ENCODE data around the gene OR4B1. TPM values are rescaled to one million over a fixed set of nuclear protein-coding genes. Genes with fewer than 3 reads are reported as not detected.

The OR4B1 gene
- total and polyA plus RNA-seq, 2 of the 8 experiments (the other 6 are each of a cell fraction or from before 2014, with no cell fraction given) = not detected

DNA sequence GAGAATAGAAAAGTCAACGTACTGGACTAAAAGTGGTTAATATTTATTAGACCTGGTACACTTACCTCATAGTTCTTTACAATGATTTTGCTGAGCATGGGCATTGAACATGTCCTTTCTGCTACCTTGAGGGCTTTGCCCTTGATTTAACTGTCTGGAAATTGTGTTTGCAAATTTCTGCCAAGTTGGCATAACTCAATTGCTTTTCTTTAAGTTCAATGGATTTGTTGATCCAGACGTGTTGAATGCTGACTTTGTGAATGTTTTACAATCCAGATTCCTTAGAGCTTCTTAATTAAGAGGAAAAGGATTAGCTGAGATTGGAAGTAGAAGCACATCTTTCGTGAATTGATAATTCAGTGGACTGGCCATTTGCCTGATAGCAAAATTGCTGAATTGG lies 21.1 kb downstream of the OR4B1 start:
- Histone ChIP-seq H2BK15ac (ENCODE audit: low read length) (no peak overlapping the region), H3K56ac (replicated peaks; ENCODE audit: insufficient read length, low read depth, low read length) (no peak overlapping the region), H3K9me3 (ENCODE audit: insufficient read depth in 2 of 2, low read depth in 1 of 2, low read length in 1 of 2) (peaks cover 46 to 55% of the 10 kb centered on the region in 2 experiments), H3K79me1 (ENCODE audit: low read depth, low read length) (no peaks in the 10 kb centered on the region), H3K14ac (ENCODE audit: insufficient read length) (no peak overlapping the region), H3K4me2 (ENCODE audit: insufficient read depth in 1 of 2, low read depth in 2 of 2, low read length in 2 of 2) (no peak overlapping the region), H3K36me3 (ENCODE audit: control insufficient read depth in 2 of 4, insufficient read depth in 4 of 4, low read length in 3 of 4) (peaks cover 0 to 2% (median 0%) of the 10 kb centered on the region in 4 experiments; a peak in 2 of 8 replicates), H4K5ac (ENCODE audit: insufficient read length, low read depth, low read length) (no peak overlapping the region), H3K23ac (ENCODE audit: insufficient read length) (no peak overlapping the region), H2BK120ac (replicated peaks; ENCODE audit: low read depth, low read length) (no peak overlapping the region), H4K8ac (ENCODE audit: extremely low read depth, insufficient read depth, low read length) (no peak overlapping the region), H3K18ac (ENCODE audit: extremely low read depth, low read length) (no peak overlapping the region), H3K4me1 (replicated peaks in 1 of 4; ENCODE audit: control insufficient read depth in 3 of 4, insufficient read depth in 4 of 4, low read length in 3 of 4) (no peaks in the 10 kb centered on the region), H3K9ac (replicated peaks in 1 of 4; ENCODE audit: extremely low read depth in 1 of 4, low read depth in 3 of 4, low read length in 3 of 4) (no peak overlapping the region), H3K79me2 (ENCODE audit: control insufficient read depth in 1 of 2, insufficient read depth in 2 of 2, low read length in 2 of 2) (no peaks in the 10 kb centered on the region), H4K91ac (replicated peaks; ENCODE audit: insufficient read length, low read length) (no peak overlapping the region), H2AFZ (ENCODE audit: low read length) (no peak overlapping the region), H2AK5ac (ENCODE audit: low read depth, low read length) (no peak overlapping the region), H3K27ac (ENCODE audit: low read depth, low read length) (no peak overlapping the region), H3K27me3 (replicated peaks in 1 of 4; ENCODE audit: control insufficient read depth in 3 of 4, extremely low read depth in 1 of 4, insufficient read depth in 3 of 4, low read length in 3 of 4) (no peaks in the 10 kb centered on the region), H2BK20ac (ENCODE audit: low read length) (no peak overlapping the region), H4K20me1 (replicated peaks in 1 of 2; ENCODE audit: control insufficient read depth in 1 of 2, insufficient read depth in 2 of 2, low read length in 2 of 2) (no peaks in the 10 kb centered on the region), H2BK5ac (ENCODE audit: low read depth, low read length) (no peak overlapping the region), H3K23me2 (ENCODE audit: low read depth, low read length) (no peaks in the 10 kb centered on the region), H3K4ac (replicated peaks; ENCODE audit: insufficient read length, low read depth, low read length) (no peak overlapping the region), H3K4me3 (ENCODE audit: extremely low read depth in 1 of 4, insufficient read depth in 2 of 4, low read depth in 3 of 4, low read length in 4 of 4) (no peak overlapping the region), H2BK12ac (ENCODE audit: low read depth, low read length) (no peak overlapping the region)
- FAIRE-seq (no peak), DNase-seq (ENCODE audit: low read depth in 1 of 2, low spot score in 2 of 2) (no peak)
- TF ChIP-seq RXRA (IDR thresholded peaks at IDR 0.05; ENCODE audit: insufficient read depth, low read depth, low read length) (no peak), SUZ12 (IDR thresholded peaks at IDR 0.05; ENCODE audit: low read length) (no peak), SP1 (IDR thresholded peaks at IDR 0.05; ENCODE audit: low read depth, low read length) (no peak)
- ChIA-PET POLR2A (ENCODE audit: partially characterized antibody) (no interaction called here), CTCF (ENCODE audit: partially characterized antibody) (no interaction called here)
- WGBS, 2 experiments (ENCODE audit: extremely low coverage in 1 of 2, insufficient coverage in 1 of 2, insufficient read length in 1 of 2, insufficient replicate concordance in 2 of 2, low coverage in 1 of 2, low lambda C conversion rate in 2 of 2, missing lambda C conversion rate in 1 of 2) = 28% methylated on average over 3 of the region's 3 CpGs; no CpG with 5 or more reads in 1 of the 2 experiments
